ENCODE results near the gene PCBD2.
"Not testable (repeated sequence)": the region's sequence is repeated elsewhere in the genome, so short reads cannot be mapped to it uniquely, and the experiment has no call there.

Gene PCBD2

DNA sequence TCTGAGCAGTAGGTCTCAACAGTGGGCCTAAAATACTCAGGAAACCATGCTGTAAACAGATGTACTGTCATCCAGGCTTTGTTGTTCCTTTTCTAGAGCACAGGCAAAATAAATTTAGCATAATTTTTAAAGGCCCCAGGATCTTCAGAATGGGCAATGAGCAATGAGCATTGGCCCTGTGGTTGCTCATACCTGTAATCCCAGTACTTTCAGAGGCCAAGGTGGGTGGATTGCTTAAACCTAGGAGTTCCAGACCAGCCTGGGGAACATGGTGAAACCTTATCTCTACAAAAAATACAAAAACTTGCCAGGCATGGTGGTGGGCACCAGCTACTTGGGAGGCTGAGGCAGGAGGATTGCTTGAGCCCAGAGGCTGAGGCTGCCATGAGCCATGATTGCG is 13.5 kb upstream of the PCBD2 start:
- no peak overlapping the region for H3K4me3 ChIP-seq (ENCODE audit: low read length)
- no peak for TF ChIP-seq ZNF274 (IDR thresholded peaks at IDR 0.05; ENCODE audit: low read depth, low read length)

DNA sequence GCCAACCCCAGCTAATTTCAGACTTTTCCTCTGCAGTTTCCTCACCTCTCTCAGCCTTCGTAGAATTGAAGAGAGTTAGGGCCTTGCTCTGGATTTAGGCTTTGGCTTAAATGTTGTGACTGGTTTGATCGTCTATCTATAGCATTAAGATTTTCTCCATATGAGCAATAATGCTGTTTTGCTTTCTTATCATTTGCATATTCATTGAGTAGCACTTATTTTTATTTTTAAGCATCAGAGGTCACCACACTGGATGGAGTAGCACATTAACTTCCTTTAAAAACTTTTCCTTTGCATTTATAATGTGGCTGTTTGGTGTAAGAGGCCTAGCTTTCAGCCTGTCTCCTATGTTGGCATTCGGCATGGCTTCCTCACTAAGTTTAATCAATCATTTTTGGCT is 12.6 kb upstream of the PCBD2 start:
- no peak for TF ChIP-seq ZNF274 (IDR thresholded peaks at IDR 0.05; ENCODE audit: low read depth, low read length)

DNA sequence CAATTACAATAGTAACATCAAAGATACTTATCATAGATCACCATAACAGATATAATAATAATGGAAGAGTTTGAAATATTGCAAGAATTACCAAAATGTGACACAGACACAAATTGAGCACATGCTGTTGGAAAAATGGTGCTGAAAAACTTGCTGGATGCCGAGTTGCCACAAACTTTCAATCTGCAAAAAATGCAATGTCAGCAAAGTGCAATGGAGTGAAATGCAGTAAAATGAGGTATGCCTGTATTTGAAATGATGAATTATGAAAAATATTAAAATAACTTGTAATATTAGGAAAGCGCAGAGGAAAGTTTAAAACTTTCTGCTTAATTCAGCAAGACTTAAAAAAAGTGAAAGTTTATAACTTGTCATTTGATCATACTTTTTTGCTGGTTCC is 12.0 kb upstream of the PCBD2 start:
- no peak for TF ChIP-seq ZNF274 (IDR thresholded peaks at IDR 0.05; ENCODE audit: low read depth, low read length)
- no peak overlapping the region for H3K4me3 ChIP-seq (ENCODE audit: low read length)

More for the DNA sequence above, 12.6 kb upstream of the PCBD2 start:
- H3K4me3 ChIP-seq (ENCODE audit: low read length), result no peak overlapping the region

DNA sequence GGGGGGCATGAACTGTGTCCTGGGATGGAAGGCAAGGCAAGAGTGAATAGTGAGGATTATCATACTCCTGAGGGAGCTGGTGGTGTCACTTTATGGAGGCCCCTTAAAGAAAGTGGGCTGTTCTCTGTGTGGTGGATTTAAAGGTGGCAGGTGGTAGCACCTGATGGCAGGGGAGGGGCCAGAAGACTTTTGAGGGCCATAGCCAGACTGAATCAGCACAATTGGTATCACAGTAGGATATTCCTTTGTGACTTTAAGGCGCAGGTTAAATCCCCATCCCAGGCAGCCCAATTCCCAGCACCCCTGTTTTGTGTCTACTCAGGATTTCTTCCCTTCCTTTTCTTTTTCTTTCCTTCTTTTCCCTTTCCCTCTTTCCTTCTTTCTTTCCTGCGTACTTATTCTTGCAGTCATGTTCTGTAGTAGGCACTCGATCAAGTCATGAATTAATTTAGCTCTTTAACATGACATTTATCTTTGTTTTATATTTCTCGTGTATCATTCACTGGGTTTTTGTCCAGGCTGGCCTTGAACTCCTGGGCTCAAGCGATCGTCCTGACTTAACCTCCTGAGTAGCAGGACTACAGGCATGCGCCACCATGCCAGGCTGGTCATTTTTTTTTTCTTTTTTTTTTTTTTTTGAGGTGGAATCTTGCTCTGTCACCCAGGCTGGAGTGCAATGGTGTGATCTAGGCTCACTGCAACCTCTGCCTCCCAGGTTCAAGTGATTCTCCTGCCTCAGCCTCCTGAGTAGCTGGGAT is 11.0 kb upstream of the PCBD2 start:
- TF ChIP-seq ZNF274 (IDR thresholded peaks at IDR 0.05; ENCODE audit: low read depth, low read length), result no peak
- no peak overlapping the region for H3K4me3 ChIP-seq (ENCODE audit: low read length)

DNA sequence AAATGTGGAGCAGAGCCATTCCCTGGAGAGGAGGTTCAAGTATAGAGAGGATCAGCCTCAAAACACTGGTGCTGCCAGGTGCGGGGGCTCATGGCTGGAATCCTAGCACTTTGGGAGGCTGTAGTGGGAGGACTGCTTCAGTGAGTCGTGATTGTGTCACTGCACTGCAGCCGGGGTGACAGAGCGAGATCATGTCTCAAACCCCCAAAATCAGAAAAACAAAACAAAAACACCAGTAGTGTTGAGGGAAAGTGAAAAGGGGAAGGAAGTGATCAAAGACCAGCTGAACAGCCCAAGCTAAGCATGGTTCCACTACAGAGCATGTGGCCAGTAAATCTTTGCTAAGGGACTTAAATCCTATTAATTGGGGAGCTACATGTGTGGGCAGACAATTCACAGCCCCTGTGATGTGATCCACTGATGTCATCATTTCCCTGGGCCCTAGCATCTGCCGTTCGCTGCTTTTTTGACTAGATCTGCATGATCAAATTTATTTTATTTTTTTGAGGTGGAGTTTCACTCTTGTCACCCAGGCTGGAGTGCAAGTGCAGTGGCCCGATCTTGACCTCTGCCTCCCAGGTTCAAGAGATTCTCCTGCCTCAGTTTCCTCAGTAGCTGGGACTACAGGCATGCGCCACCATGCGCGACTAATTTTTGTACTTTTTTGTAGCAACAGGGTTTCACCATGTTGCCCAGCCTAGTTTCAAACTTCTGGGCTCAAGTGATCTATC is 2.7 kb upstream of the PCBD2 start:
- TF ChIP-seq ZNF274 (IDR thresholded peaks at IDR 0.05; ENCODE audit: low read depth, low read length), result no peak
- H3K4me3 ChIP-seq (ENCODE audit: low read length), result no peak overlapping the region

DNA sequence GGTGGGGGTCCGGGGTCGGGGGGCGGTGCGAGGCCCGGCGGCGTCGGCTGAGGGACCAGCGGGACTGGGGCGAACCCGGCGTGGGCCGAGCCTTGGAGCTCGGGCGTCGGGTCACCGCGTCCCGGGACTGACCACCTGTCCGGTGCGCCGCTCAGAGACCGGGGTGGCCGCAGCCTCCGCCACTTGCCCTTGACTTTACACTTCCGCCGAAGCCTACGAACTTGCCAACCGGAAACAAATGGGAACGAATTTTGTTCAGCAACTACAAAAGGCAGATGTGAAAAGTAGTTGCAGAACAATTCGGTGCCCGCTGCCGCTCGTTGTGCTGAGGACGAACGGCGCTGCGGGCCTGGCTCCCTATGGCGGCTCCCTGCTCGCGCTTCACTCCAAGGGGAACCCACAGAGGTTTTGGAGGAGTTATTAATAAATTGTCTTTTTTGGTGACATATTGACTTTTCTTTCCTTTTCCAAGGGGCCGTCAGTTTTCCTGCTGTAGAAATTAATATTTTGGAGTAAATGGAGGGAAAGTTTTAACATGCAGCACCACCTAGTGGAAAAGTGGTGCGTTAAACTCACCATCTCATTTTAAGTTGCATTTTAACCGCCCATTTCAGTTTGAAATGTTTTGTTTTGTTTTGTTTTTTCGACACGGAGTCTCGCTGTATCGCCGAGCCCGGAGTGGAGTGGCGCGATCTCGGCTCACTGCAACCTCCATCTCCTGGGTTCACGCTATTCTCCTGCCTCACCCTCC is 490 bp downstream of the PCBD2 start:
- H3K4me3 ChIP-seq (ENCODE audit: low read length), result peak overlapping the region; percentile 96
- no peak for TF ChIP-seq ZNF274 (IDR thresholded peaks at IDR 0.05; ENCODE audit: low read depth, low read length)

DNA sequence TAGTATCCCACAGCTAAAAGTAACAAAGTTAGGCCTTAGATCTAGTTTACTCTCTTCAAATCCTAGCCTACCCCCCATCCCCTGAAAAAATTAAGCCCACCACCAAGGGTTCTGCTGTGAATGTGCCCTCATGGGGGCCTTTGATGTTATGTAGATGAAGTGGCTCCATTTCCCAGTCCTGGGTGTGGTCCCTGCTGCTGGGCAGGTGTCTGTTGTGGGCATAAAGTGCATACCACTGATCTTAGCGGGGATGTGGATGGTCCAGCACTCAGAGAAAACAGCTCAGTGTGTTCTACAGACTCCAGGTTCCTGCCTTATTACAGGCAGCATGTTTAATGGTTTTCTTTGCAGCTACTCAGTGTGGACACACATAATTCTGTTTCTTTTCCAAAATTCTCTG is 1.9 kb downstream of the PCBD2 start:
- TF ChIP-seq ZNF274 (IDR thresholded peaks at IDR 0.05; ENCODE audit: low read depth, low read length), result no peak
- no peak overlapping the region for H3K4me3 ChIP-seq (ENCODE audit: low read length)

DNA sequence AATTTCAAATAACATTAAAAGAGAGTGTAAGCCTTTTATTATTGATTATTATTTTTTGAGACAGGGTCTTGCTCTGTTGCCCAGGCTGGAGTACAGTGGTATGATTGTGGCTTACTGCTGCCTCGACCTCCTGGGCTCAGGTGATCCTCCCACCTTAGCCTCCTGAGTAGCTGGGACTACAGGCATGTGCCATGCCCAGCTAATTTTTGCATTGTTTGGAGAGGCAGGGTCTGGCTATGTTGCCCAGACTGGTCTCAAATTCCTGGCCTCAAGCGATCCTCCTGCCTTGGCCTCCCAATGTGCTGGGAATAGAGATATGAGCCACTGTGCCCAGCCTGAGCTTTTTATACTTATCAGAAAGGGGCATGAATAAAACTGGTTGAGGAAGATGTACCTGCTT is 5.8 kb downstream of the PCBD2 start:
- not testable (repeated sequence) for H3K4me3 ChIP-seq (ENCODE audit: low read length)

DNA sequence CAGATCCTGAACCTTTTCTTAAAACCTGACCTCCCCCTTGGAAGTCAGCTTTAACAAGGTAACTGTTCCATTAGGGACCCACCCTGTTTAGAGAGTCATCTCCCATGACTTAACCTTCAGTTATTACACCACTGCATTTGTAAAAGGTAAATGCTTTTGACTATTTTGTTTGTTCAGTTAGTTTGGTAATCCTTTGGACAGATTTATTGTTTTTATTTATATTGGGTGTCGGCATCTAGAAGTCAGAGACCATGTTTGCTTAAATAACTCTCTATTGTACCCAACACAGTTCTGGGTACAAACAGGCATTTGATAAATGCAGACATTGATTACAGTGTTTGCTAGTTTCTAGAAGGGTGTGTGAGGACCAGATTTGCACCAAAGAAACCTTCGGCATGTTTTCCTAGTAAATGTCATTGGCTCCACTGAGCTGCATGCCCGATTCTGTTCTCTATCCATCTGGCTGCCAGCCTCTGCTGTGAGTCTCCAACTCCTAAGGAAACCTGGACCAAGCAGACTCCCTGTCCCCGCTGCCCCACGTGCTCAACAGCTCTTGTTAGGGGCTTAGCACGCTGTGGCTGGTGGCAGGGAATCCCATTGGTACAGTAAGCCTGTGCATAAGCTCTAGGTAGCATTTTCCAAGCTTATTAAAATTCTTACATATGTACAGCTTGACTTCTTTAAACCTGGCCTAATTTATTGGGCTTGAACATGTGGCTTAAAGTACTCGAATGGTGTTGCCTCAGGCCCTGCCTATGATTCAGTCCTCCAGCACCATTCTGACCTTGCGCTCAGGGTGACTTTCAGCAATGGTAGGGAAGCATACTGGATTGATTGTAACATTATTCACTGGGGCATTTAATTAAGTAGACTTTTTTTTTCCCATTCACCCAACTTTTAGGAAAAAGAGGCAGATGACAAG is 6.6 kb downstream of the PCBD2 start:
- no peak overlapping the region for H3K4me3 ChIP-seq (ENCODE audit: low read length)
- no peak for TF ChIP-seq ZNF274 (IDR thresholded peaks at IDR 0.05; ENCODE audit: low read depth, low read length)

DNA sequence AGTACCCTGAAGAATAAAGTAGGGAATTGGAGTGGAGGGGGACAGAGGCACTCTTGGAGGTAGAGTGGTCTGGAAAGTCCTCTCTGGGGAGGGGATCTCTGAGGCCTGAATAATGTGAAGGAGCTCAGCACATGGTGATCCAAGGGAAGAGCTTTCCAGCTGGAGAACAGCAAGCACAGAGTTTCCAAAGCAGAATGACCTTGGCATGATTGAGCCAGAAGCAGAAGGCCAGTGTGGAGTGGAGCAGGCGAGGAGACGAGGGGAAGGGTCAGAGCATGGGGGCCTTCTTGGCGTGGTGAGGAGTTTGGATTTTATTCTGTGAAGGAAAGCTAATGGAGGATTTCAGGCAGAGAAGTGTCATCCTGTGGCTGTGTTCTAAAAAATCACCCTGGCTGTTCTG is 8.3 kb downstream of the PCBD2 start:
- H3K4me3 ChIP-seq (ENCODE audit: low read length), result no peak overlapping the region
- no peak for TF ChIP-seq ZNF274 (IDR thresholded peaks at IDR 0.05; ENCODE audit: low read depth, low read length)

DNA sequence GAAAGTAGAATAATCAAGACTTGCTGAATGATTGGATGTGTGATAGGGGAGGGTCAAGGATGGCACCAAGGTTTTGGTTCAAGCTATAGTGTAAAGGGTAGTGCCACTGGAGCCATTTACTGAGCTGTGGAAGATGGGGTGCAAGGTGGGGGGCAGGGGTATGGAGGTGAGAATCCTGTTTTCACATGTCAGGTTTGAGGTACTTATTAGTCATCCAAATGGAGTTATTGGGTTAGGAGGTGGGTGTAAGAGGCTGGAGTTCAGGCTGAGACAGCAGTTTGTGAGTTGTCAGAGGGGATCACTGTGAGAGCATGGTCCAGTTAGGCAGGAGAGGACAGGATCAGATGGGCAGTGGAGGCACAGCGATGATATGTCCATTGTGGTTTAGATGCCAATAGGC is 8.9 kb downstream of the PCBD2 start:
- TF ChIP-seq ZNF274 (IDR thresholded peaks at IDR 0.05; ENCODE audit: low read depth, low read length), result no peak
- no peak overlapping the region for H3K4me3 ChIP-seq (ENCODE audit: low read length)

DNA sequence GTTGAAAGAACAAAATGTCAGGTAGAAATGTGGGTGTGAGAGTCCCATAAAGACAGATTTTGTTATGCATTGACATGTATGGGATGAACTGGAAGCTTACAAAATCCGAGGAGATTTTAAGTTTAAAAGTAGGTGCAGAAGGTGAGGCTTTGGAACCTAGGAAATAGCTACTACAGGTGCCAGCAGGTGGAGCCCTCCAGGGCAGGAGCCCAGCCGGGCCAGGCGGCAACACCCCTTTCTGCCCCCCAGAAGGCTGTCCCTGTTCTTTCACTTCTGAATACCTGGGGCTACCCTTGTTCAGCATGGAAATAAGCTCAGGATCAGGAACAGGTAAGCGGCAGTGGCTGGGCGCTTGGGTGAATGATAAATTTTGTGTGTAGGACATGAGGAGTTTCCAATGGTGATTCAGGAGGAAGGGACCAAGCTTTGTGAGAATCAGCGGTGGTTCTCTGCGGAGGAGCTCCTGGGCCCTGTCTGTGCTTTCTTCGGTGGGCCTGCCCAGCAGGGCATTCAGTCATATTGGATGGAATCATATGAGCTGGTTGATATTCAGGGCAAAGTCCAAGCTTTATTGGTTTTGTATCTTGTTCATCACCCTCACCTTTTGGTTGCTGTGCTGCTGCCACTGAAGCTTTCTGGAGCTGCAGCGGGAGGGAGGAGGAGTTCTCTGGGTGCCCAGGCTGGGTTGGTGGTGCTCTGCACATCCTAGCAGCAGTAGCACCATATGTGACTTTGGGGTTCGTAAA is 12.3 kb downstream of the PCBD2 start:
- TF ChIP-seq ZNF274 (IDR thresholded peaks at IDR 0.05; ENCODE audit: low read depth, low read length), result no peak
- no peak overlapping the region for H3K4me3 ChIP-seq (ENCODE audit: low read length)

DNA sequence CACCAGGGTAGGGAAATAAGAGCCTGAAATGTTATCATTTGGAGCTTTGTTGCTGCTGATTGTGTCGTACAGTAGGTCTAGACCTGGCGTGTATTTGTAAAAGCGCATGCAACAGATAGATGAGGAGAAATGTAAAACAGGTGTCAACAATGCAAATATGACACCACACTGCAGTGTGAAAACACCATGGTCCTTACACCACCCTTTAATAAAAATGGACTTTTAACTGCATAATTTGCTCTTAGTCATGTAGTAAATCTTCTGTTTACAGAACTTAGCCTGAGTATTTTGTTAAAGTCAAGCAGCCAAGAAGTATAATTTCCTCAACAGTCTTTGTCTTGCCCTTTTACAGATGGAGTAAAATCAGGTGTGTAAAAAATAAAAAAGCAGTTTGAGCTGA is 13.9 kb downstream of the PCBD2 start:
- H3K4me3 ChIP-seq (ENCODE audit: low read length), result no peak overlapping the region
- no peak for TF ChIP-seq ZNF274 (IDR thresholded peaks at IDR 0.05; ENCODE audit: low read depth, low read length)
